HG03571 (cell line): ENCODE measurements around the gene ACTBL2.
"Not testable (repeated sequence)": the region's sequence is repeated elsewhere in the genome, so short reads cannot be mapped to it uniquely, and the experiment has no call there.

Source experiments
- ATAC-seq: cut with Tn5 transposase; IDR thresholded peaks from one replicate; pipeline ENCODE4 v1.9.1; 2021; ENCODE audit not compliant: unreplicated experiment

The ACTBL2 gene

DNA sequence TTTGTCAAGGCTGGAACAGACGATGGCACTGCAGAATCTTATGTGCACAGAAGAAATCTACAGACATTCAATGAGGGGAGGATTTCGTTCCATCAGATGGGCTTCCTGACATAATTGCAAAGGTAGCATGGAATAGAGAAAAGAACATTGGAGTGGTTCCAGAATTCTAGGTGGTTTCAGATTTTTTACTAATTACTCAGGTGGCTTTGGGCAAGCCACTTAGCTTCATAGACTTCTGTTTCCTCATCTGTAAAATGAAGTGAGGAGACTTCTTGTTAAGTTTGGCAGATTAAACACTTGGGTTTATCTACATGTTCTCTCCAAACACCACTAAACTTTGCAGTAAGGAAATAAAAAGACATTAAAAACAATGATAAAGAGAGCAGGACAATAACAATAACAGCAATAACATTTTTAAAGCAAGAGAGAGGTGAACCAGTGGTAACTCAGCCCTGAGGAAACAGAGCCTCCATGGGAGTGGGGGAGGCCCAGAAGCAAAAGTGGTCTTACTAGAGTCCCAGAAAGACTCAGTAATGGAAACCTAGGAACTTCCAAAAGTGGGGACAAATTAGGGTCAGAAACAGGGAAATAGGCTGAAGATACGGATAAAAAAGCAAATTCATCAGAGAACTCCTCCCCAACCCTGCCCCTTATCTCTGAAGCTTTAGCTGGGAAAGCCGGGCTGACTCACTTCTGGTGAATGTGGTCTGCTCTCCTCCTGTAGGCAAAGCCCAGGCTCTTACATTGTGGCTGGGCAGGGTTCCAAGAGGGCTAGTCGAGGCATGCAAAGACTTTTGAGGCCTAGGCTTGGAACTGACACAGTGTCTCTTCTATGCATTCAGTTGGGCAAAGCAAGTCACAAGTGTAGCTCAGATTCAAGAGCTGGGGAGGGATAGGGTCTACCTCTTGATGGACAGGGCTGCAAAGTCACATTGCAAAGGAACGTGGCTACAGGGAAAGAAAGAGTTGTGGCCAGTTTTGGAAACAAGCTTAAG, 11.8 kb upstream of the ACTBL2 start:
- ATAC-seq: peak; percentile 47

- ATAC-seq: no peak
Observed at GRCh38 chr5:57493034-57493433, 10.4 kb upstream of the ACTBL2 start.

DNA sequence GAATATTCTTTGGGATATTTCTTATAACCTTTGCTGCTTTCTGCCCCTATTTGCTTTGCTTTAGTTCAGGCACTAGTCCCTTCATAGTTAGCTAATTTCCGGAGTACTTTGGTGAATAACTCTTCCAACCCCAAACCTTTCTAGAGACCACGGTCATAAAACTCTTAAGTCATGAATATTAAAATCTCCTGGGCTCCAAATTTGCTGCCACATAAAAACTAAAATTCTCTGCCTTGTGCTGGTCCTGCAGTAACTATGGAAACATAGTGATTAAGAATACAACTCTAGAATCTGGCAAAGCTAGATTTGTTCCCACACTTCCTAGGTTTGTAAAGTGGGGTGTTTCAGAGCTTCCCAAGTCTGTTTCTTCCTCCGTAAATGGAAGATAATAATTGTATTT, 10.0 kb upstream of the ACTBL2 start:
- no peak for ATAC-seq

DNA sequence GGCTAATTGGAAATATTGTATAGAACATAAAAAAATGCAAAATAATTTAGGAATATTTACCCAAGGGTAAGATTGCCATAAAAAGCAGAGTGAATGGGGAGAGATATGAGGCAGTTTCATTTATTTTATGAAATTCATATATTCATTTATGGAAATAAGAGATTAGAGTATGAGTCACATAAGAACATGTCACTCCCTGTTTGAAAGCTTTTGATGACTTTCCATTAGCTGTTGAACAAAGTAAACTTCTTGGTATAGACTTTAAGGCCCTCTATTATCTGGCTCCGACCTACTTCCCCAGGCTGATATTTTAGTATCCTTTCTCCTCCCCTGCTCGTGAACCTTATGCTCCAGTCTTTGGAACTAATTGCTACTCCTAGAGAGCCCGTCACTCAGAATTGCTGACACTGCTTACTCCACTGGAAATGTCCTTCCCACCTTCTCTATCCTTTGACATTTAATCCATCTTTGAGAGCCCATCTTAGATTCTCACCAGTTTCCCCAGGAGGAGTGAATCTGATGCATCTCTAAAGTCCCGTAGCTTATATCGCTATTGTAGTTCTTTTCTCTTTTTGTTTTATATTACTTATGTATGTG, 8.9 kb upstream of the ACTBL2 start:
- no peak for ATAC-seq

DNA sequence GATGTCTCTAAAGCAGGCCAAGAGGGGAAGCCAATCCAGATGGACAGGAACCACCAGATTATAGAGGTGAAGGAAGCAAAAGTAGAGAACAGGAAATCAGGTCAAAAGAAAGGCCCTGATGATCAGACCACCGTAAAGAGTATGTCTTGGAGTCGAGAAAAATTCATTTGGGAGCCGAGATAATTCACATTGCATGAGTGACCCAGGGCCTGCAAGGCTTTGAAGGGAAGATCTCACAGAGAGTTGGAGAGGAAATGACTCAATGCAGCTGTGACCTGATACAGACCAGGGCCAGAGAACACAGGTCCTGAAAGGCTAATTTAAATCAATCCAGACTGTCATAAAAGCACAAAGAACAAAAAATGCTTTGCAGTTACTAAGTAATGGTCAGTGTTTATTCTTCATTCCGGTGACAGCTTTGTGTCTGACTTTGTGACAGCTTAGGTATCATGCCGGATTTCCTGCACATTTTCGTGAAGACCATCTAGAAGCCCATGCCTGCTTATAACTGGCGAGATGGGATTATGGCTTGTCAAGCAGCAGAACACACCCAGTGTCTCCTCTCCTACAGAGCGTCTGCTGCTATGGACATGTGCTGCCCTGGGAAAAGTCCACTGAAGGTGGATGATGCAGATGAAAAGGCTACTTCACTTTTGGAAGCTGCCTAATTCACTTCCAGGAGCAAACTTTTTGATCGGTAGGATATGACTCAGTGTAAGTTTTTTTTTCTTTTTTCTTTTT, 5.8 kb upstream of the ACTBL2 start:
- no peak for ATAC-seq

DNA sequence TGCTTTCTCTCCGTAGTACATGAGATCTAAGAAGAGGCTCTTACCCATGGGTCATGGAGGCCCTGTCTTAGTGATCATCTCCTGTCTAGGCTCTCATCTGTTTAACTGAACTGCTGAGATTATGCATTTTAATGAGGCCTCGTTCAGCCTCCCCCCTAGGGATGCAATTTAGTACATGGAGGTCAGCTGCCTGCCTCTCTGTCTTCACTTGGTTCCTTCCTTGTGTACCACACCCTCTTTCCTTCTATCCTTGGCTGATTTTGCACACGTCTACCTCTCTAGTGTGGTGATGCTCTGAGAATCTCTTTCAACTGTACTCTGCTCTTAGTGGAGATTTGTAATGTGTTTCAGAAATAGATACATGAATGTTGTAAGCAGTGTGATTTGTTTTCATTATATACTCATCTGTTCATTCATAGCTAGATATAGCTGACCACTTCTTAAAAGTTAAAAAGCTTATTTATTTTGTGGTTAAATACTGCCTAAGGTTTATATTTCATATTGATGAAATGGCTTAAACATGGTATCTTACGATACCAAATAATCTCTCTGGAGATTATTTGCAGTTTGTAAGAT, 3.5 kb upstream of the ACTBL2 start:
- no peak for ATAC-seq

DNA sequence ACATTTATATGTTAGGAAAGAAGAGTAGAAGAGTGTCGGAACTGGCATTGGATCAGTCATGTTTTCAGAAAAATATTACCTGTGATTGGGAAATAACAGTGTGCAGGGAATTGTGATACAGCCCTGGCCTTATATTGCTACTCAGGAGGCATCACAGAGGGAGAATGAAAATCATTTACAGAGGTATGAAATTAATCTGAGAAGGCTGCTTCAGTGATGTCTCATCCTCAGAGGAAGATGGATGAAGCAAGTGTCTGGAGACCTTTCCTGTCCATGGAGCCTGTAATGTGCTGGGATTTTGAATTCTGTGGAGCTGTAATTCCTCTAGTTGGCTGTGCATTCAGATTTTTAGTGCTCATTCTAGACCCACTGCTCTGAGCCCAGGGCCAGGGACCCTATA, 3.8 kb downstream of the ACTBL2 start:
- ATAC-seq: no peak

GRCh38 chr5:57476601-57477056, 6.0 kb downstream of the ACTBL2 start:
- ATAC-seq: no peak

DNA sequence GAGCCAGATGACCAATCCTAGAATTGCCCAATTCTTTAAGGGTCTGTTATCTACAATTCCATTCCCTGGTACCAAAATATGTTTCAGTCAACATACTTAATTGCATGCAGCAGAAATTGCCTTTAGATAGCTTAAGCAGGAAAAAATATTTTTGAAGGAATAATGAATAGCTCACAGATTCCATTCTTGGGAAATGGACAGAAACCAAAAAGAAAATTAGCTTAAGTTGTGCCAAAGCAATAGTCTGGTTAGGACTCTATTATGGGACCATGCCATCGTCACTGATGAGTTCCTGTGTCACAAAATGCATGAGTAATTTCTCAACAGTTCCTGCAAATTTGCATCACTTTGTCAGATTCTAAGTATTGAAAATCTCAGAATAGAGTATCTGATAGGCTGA, 12.3 kb downstream of the ACTBL2 start:
- ATAC-seq: no peak

DNA sequence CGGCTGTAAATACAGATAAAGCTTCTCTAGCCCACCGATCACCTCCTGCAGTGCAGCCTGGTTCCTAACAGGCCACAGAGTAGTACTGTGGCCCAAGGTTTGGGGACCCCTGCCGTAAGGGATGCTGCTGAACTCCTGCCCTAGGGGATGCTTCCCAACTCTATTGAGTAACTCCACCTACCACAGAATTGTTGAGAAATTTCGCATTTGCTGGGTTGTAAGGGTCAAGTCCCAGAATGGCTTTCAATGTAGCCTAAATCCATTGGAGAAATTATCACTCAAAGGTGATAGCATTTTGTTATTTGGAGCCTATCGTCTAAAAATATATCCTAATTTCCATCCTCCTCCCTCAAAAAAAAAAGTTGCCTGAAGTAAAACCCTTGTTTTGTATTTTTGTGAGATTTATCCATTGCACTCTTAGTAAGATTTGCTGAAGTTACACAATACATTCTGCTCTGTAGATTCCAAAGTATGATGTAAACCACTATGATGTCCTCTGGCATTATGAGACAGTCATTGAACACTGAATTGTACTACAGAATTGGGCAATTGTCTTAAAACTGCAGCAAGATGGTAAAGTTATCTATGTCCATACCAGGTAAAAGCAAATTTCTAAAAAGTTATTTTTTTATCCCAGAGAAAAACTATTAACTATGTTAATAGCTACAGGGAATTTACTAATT, 14.0 kb downstream of the ACTBL2 start:
- ATAC-seq: no peak

GRCh38 chr5:57466544-57466943, 16.1 kb downstream of the ACTBL2 start:
- ATAC-seq: no peak

- not testable (repeated sequence) for ATAC-seq
Observed at GRCh38 chr5:57460056-57460455, 22.6 kb downstream of the ACTBL2 start.

DNA sequence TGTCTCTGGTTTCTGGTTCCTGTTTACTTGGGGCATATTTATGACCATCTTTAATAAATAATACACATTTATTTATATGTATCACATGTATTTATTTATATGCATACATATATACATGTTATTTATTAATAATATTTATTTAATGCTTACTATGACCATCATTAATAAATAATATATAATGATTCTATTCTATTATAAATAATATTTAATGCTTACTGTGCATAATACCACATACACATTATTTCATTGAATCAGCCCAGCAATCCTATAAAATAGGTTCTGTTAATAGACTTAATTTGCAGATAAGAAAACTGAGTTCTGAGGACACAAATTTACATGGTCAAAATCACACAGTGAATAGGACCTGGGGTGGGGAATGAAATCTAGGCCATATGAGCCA, 24.2 kb downstream of the ACTBL2 start:
- no peak for ATAC-seq

DNA sequence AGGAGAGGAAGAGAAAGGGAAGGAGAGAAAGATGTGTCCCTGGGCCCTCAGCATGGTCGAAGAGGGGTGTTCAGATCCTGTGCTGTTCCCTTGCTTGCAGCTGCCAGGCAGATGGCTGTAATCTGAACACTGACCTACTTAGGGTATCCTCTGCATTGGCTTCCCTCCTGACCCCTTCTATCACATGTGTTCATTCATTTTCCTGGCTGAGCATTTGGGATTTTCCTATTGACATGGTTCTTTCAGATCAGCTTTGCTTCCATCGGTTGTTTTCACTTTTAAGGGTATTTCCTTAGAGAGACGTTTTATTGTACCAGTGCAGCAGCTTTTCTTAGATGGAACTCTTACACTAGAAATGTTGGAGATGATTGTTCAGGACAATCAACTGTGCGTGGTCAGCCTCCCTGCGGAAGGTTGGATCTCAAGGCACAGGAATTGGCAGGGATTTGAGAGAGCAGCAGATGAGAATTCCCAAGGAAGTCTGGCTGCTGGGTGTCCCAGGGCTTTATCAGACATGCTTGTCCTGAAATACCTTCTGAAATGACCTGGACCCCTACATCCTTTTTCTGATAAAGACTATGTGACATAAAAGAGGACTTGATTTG, 26.0 kb downstream of the ACTBL2 start:
- ATAC-seq: no peak

- ATAC-seq: no peak
Observed at GRCh38 chr5:57455511-57456455, 26.8 kb downstream of the ACTBL2 start.

DNA sequence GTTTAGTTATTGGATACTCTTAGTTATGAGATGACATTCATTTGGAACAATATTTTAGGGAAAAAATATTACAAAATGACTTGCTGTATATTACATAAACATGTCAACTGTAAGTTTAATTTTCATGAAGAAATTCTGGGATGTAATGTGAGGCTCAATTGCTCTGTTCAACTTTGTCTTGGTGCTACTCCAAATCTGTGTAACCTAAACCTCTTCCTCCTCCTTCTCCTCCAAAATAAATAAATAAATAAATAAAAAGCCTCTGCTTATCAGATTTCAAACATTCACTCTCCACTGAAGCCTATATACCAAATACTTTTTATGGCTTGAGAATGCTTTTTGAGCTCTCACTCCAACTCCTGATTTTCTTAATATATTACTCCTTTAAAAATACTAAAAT, 27.7 kb downstream of the ACTBL2 start:
- ATAC-seq: no peak

DNA sequence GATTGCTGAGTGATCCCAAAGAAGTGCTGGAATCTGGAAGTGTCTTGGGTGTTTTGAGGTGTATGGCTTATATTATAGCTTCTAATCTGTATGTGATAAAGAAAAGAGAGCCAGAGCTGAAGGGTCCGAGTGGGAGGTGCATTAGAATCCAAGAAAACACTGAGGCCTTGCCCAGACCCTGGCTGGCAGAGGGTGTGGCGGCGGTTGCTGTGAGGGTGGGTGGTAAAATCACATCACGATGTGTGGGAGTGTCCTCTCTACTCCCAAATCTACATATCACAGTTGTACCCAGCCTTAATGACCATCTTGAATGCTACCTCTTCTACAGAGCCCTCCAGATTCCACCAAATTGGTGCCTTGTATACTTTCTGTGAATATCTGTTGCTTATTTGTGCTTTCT, 28.9 kb downstream of the ACTBL2 start:
- no peak for ATAC-seq

- ATAC-seq: no peak
Observed at GRCh38 chr5:57452885-57453284, 29.7 kb downstream of the ACTBL2 start.
